Activated B cell treated with CpG ODN at 0.5 μM for 24 hours (primary cell): Measurements from ENCODE around the gene PRRT2. TPM values are rescaled to one million over a fixed set of nuclear protein-coding genes. Genes with fewer than 3 reads are reported as not detected.

Experiments
- ATAC-seq: fragments of 200-7000 bp; cut with Tn5 transposase; one replicate; pipeline ENCODE4 v1.10.0; 2021; ENCODE audit warnings: low read depth, mild to moderate bottlenecking, moderate library complexity
- CTCF ChIA-PET: fragments of 350-600 bp; sonication (Branson Sonifier 250); formaldehyde crosslinking; loops from one replicate; lab custom pipeline; 2021; ENCODE audit warnings: antibody characterized with exemption; lab: Charles Lee
- POLR2A ChIA-PET: fragments of 350-600 bp; sonication (Branson Sonifier 250); formaldehyde crosslinking; loops from one replicate; lab custom pipeline; 2021; ENCODE audit warnings: antibody characterized with exemption; lab: Charles Lee
- DNase-seq: peaks from one replicate; pipeline ENCODE4 v3.0.0; 2022
- H3K27ac Mint-ChIP-seq: one replicate; pipeline ENCODE4 v1.8.0; 2020; ENCODE audit warnings: mixed read lengths
- H3K27me3 Mint-ChIP-seq: one replicate; pipeline ENCODE4 v1.8.0; 2021; ENCODE audit warnings: mixed read lengths
- H3K36me3 Mint-ChIP-seq: one replicate; pipeline ENCODE4 v1.8.0; 2021; ENCODE audit warnings: low read depth, mixed read lengths
- H3K4me1 Mint-ChIP-seq: one replicate; pipeline ENCODE4 v1.8.0; 2021; ENCODE audit warnings: mixed read lengths
- H3K4me3 Mint-ChIP-seq: one replicate; pipeline ENCODE4 v1.8.0; 2020; ENCODE audit warnings: mild to moderate bottlenecking, mixed read lengths
- H3K9me3 Mint-ChIP-seq: one replicate; pipeline ENCODE4 v1.8.0; 2020; ENCODE audit warnings: mixed read lengths
- intact Hi-C: fragments of 100-400 bp; cut with micrococcal nuclease; formaldehyde crosslinking; loops from one replicate; pipeline ENCODE4 v1.15.1; 2024
- total RNA-seq: library from RNA; stranded (reverse); gene quantifications from 2 replicates; pipeline ENCODE4 v1.2.3, GENCODE V29; 2022
- TF ChIP-seq, protein P1 (sequence below): fragments of 200-600 bp; IDR thresholded peaks from one replicate; pipeline ENCODE4 v1.8.0; 2022; ENCODE audit warnings: antibody characterized with exemption, mild to moderate bottlenecking

PRRT2 gene
- total RNA-seq, 1 donor from 2014 or later = 0.11 TPM

- intact Hi-C loops = loop anchor here (1.0 to 2.0 kb wide), 3 partner anchors 13 to 153 kb away; partner anchors contain the start of genes CDIPT, MAZ and TAOK2
- Mint-ChIP-seq H3K4me3 (peak within 1 kb of the TSS; percentile 95), H3K27ac (peak within 1 kb of the TSS; percentile 94), H3K9me3 (no peaks in the 10 kb centered on the region), H3K4me1 (peaks cover 71% of the 10 kb centered on the region), H3K27me3 (no peaks in the 10 kb centered on the region), H3K36me3 (peaks cover 43% of the 10 kb centered on the region)
- ChIA-PET POLR2A (interaction anchor here (0.6 to 8.2 kb wide), 10 partner anchors 9 to 245 kb away, joined by 3 to 147 read pairs (median 5); partner anchors contain the start of genes ALDOA, C16orf54, KIF22 and MAZ), CTCF (interaction anchor here (1.4 to 4.5 kb wide), 3 partner anchors 12 to 28 kb away, joined by 3 to 24 read pairs (median 8); no protein-coding TSS in a partner anchor)
- TF ChIP-seq, protein P1, sequence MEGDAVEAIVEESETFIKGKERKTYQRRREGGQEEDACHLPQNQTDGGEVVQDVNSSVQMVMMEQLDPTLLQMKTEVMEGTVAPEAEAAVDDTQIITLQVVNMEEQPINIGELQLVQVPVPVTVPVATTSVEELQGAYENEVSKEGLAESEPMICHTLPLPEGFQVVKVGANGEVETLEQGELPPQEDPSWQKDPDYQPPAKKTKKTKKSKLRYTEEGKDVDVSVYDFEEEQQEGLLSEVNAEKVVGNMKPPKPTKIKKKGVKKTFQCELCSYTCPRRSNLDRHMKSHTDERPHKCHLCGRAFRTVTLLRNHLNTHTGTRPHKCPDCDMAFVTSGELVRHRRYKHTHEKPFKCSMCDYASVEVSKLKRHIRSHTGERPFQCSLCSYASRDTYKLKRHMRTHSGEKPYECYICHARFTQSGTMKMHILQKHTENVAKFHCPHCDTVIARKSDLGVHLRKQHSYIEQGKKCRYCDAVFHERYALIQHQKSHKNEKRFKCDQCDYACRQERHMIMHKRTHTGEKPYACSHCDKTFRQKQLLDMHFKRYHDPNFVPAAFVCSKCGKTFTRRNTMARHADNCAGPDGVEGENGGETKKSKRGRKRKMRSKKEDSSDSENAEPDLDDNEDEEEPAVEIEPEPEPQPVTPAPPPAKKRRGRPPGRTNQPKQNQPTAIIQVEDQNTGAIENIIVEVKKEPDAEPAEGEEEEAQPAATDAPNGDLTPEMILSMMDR = no peak
- ATAC-seq = peak; percentile 14
- DNase-seq = peak; percentile 55
These were observed 8.3 kb downstream of the PRRT2 start, which contains the start of gene MVP for GRCh38 chr16:29820271-29820701. TSS of gene MVP (plus strand) at chr16:29820462. CDS start at chr16:29830550, 10,088 bp downstream.

- H3K36me3 Mint-ChIP-seq = peaks cover 44% of the 10 kb centered on the region
- POLR2A ChIA-PET = interaction anchor here (0.5 to 8.2 kb wide), 14 partner anchors 9 to 244 kb away, joined by 3 to 147 read pairs (median 4); partner anchors contain the start of genes ALDOA, ASPHD1, C16orf54 and KCTD13
- peak overlapping the region; percentile 94 for H3K27ac Mint-ChIP-seq
- intact Hi-C loops = loop anchor here (1.0 to 2.0 kb wide), 4 partner anchors 14 to 152 kb away; partner anchors contain the start of genes CDIPT, MAZ and TAOK2
- peaks cover 69% of the 10 kb centered on the region for H3K4me1 Mint-ChIP-seq
- peak overlapping the region; percentile 95 for H3K4me3 Mint-ChIP-seq
- TF ChIP-seq, protein P1 = no peak
- DNase-seq = peak; percentile 56
- H3K27me3 Mint-ChIP-seq = no peaks in the 10 kb centered on the region
- ATAC-seq = peak; percentile 47
- H3K9me3 Mint-ChIP-seq = no peaks in the 10 kb centered on the region
- CTCF ChIA-PET = interaction anchor here (1.4 to 4.5 kb wide), 3 partner anchors 13 to 27 kb away, joined by 3 to 24 read pairs (median 8); no protein-coding TSS in a partner anchor
These were observed 9.0 kb downstream of the PRRT2 start for GRCh38 chr16:29820730-29821642.

DNA sequence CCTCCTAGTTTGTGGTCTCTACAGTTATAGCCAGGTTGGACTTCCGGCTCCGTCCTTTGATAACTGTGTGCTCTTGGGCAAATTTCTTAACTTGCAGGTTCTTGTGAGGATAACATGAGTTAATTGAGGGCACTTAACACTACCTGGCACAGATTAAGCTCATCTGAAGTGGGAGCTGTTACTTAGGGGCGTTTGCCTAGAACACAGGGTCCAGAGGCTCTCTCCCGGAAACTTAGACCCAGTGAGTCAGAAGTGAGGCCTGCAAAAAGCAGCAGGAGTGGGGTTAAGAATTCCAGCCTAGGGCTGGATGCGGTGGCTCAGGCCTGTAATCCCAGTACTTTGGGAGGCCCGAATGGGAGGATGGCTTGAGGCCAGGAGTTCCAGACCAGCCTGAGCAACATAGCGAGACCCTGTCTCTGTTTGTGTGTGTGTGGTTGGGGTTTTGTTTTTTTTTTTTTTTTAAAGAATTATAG, 9.7 kb downstream of the PRRT2 start:
- CTCF ChIA-PET = interaction anchor here (1.0 to 4.5 kb wide), 2 partner anchors 13 to 26 kb away, joined by 3 to 24 read pairs; no protein-coding TSS in a partner anchor
- ATAC-seq (no peak), DNase-seq (no peak)
- Mint-ChIP-seq H3K9me3 (no peaks in the 10 kb centered on the region), H3K4me3 (peak overlapping the region; percentile 95), H3K27ac (peak overlapping the region; percentile 94), H3K4me1 (peaks cover 64% of the 10 kb centered on the region), H3K27me3 (no peaks in the 10 kb centered on the region), H3K36me3 (peaks cover 42% of the 10 kb centered on the region)
- POLR2A ChIA-PET = interaction anchor here (0.6 to 8.2 kb wide), 10 partner anchors 14 to 175 kb away, joined by 3 to 147 read pairs (median 4); partner anchors contain the start of genes ASPHD1, KCTD13, KIF22 and MAZ
- TF ChIP-seq, protein P1 = no peak
- intact Hi-C loops = loop anchor here (1.0 to 2.0 kb wide), 2 partner anchors 15 to 27 kb away; partner anchors contain the start of gene MAZ

DNA sequence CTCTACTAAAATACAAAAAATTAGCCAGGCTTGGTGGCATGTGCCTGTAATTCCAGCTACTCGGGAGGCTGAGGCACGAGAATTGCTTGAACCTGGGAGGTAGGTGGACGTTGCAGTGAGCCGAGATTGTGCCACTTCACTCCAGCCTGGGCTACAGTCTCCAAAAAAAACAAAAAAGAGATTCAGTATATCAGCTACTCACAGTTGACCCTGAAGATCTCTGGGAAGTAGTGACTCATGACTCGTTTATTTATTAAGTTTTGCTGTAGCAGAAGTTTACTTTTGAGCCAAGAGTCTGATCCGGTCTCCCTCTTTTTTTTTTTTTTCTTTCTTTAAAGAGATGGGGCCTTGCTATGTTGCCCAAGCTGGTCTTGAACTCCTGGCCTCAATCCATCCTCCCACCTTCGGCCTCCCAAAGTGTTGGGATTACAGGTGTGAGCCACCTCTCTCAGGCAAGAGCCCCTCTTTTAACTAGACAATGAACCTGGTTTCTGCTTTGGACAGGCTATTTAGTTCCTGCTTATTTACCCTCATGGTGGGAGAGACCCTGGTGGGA, 12.7 kb downstream of the PRRT2 start:
- TF ChIP-seq, protein P1 = no peak
- ATAC-seq (no peak), DNase-seq (no peak)
- Mint-ChIP-seq H3K9me3 (no peaks in the 10 kb centered on the region), H3K4me3 (no peak overlapping the region), H3K27ac (peak overlapping the region; percentile 12), H3K27me3 (no peaks in the 10 kb centered on the region), H3K36me3 (peaks cover 22% of the 10 kb centered on the region), H3K4me1 (peaks cover 37% of the 10 kb centered on the region)
- CTCF ChIA-PET = no interaction called here
- intact Hi-C loops = no loop called here
- POLR2A ChIA-PET = interaction anchor here (2.0 kb wide), 1 partner anchor 8 kb away, joined by 7 read pairs; the partner anchor contains the start of gene PAGR1
